Brain pericyte (primary cell): ENCODE measurements around the gene SLC35B4.
A peak's percentile ranks its signal among the peaks of the same experiment; 100 is the strongest.

Experiments used
- DNase-seq: peaks from one replicate; pipeline ENCODE4 v3.0.0-alpha.2; 2012; ENCODE audit warnings: low read depth, low spot score

Gene SLC35B4

GRCh38 chr7:134316539-134317344, at the start of gene SLC35B4:
TSS of gene SLC35B4 (minus strand) at chr7:134316930. CDS start at chr7:134316751, 179 bp downstream.
- DNase-seq, result peak; percentile 92

GRCh38 chr7:134366481-134366880, 49.8 kb upstream of the SLC35B4 start:
- no peak for DNase-seq

- DNase-seq, result no peak
Measured at GRCh38 chr7:134365341-134366054, 48.8 kb upstream of the SLC35B4 start.

GRCh38 chr7:134364619-134365037, 47.9 kb upstream of the SLC35B4 start:
- DNase-seq, result no peak

- no peak for DNase-seq
Measured at GRCh38 chr7:134362587-134363483, 46.1 kb upstream of the SLC35B4 start.

GRCh38 chr7:134359787-134360432, 43.2 kb upstream of the SLC35B4 start:
- no peak for DNase-seq

GRCh38 chr7:134357486-134357885, 40.8 kb upstream of the SLC35B4 start:
- no peak for DNase-seq

- DNase-seq, result no peak
Measured at GRCh38 chr7:134356421-134356936, 39.7 kb upstream of the SLC35B4 start.

- no peak for DNase-seq
Measured at GRCh38 chr7:134355927-134356326, 39.2 kb upstream of the SLC35B4 start.

GRCh38 chr7:134355004-134355525, 38.3 kb upstream of the SLC35B4 start:
- DNase-seq, result no peak

GRCh38 chr7:134353411-134353810, 36.7 kb upstream of the SLC35B4 start:
- no peak for DNase-seq

GRCh38 chr7:134351424-134351823, 34.7 kb upstream of the SLC35B4 start:
- no peak for DNase-seq

GRCh38 chr7:134350709-134351108, 34.0 kb upstream of the SLC35B4 start:
- no peak for DNase-seq

GRCh38 chr7:134347567-134347966, 30.8 kb upstream of the SLC35B4 start:
- no peak for DNase-seq

- no peak for DNase-seq
Measured at GRCh38 chr7:134343796-134344195, 27.1 kb upstream of the SLC35B4 start.

GRCh38 chr7:134343136-134343535, 26.4 kb upstream of the SLC35B4 start:
- no peak for DNase-seq

- no peak for DNase-seq
Measured at GRCh38 chr7:134339475-134339874, 22.7 kb upstream of the SLC35B4 start.

- no peak for DNase-seq
Measured at GRCh38 chr7:134337980-134338379, 21.2 kb upstream of the SLC35B4 start.

- no peak for DNase-seq
Measured at GRCh38 chr7:134334408-134334807, 17.7 kb upstream of the SLC35B4 start.

- DNase-seq, result no peak
Measured at GRCh38 chr7:134333943-134334342, 17.2 kb upstream of the SLC35B4 start.

- no peak for DNase-seq
Measured at GRCh38 chr7:134332892-134333291, 16.2 kb upstream of the SLC35B4 start.
